Glomerular endothelial cell (primary cell): ENCODE results near the gene CDC42BPB. TPM values are rescaled to one million over a fixed set of nuclear protein-coding genes. Genes with fewer than 3 reads are reported as not detected.
"Not testable (repeated sequence)": the region's sequence is repeated elsewhere in the genome, so short reads cannot be mapped to it uniquely, and the experiment has no call there.

Source experiments
- DNase-seq: peaks from one replicate; pipeline ENCODE4 v3.0.0-alpha.2; 2011; ENCODE audit warnings: low read depth, low spot score; ENCODE audit errors: extremely low read depth
- total RNA-seq: library from RNA; depleted of rRNA; stranded (reverse); fragments of >200 nt; gene quantifications from 2 replicates; pipeline ENCODE4 v1.2.3, GENCODE V29; 2015

Gene CDC42BPB
- total RNA-seq, 1 donor from 2014 or later, result 191 TPM

GRCh38 chr14:103055695-103056094, 1.7 kb downstream of the CDC42BPB start:
- DNase-seq, result no peak

GRCh38 chr14:103052407-103052806, 4.9 kb downstream of the CDC42BPB start:
- DNase-seq, result no peak

GRCh38 chr14:103050935-103051334, 6.4 kb downstream of the CDC42BPB start:
- DNase-seq, result no peak

GRCh38 chr14:103047453-103047852, 9.9 kb downstream of the CDC42BPB start:
- not testable (repeated sequence) for DNase-seq

GRCh38 chr14:103045371-103045869, 11.9 kb downstream of the CDC42BPB start:
- no peak for DNase-seq

- DNase-seq, result no peak
Measured at GRCh38 chr14:103043257-103044015, 13.9 kb downstream of the CDC42BPB start.

- no peak for DNase-seq
Measured at GRCh38 chr14:103041464-103041863, 15.9 kb downstream of the CDC42BPB start.

GRCh38 chr14:103033681-103034096, 23.7 kb downstream of the CDC42BPB start:
- DNase-seq, result no peak

GRCh38 chr14:103031956-103032355, 25.4 kb downstream of the CDC42BPB start:
- no peak for DNase-seq

GRCh38 chr14:103031566-103031911, 25.8 kb downstream of the CDC42BPB start:
- DNase-seq, result no peak

GRCh38 chr14:103030741-103031565, 26.4 kb downstream of the CDC42BPB start:
- no peak for DNase-seq

- no peak for DNase-seq
Measured at GRCh38 chr14:103029936-103030335, 27.4 kb downstream of the CDC42BPB start.

- DNase-seq, result no peak
Measured at GRCh38 chr14:103028772-103029171, 28.6 kb downstream of the CDC42BPB start.

GRCh38 chr14:103028161-103028767, 29.1 kb downstream of the CDC42BPB start:
- no peak for DNase-seq

GRCh38 chr14:103027451-103027850, 29.9 kb downstream of the CDC42BPB start:
- no peak for DNase-seq

GRCh38 chr14:103026988-103027387, 30.4 kb downstream of the CDC42BPB start:
- DNase-seq, result no peak

- DNase-seq, result not testable (repeated sequence)
Measured at GRCh38 chr14:103026196-103026595, 31.2 kb downstream of the CDC42BPB start.

GRCh38 chr14:103023881-103024473, 33.4 kb downstream of the CDC42BPB start:
- no peak for DNase-seq

GRCh38 chr14:103022685-103023044, 34.7 kb downstream of the CDC42BPB start:
- no peak for DNase-seq

GRCh38 chr14:103022002-103022684, 35.2 kb downstream of the CDC42BPB start:
- DNase-seq, result no peak

- DNase-seq, result no peak
Measured at GRCh38 chr14:103021684-103022001, 35.7 kb downstream of the CDC42BPB start.
